ENCODE measurements around the gene PTPRZ1.

PTPRZ1 gene

DNA sequence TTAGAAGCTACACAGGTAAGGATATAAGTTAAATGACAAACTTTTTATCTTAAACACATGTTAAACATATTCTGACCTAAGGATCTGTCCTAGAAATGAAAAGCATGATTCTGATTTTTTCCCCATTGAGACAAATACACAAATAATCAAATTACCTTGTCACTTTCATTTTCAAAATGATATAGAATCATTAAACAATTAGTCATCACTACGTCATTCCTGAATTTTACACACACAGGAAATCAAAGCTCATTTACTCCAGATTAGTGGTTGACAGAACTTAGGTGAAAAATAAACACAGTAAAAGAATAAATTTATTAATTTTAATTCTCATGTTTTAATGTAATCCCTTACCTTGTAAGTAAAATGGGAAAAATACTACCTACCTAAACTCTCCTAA, 182.1 kb downstream of the PTPRZ1 start:
- H3K4me3 ChIP-seq = no peak overlapping the region

DNA sequence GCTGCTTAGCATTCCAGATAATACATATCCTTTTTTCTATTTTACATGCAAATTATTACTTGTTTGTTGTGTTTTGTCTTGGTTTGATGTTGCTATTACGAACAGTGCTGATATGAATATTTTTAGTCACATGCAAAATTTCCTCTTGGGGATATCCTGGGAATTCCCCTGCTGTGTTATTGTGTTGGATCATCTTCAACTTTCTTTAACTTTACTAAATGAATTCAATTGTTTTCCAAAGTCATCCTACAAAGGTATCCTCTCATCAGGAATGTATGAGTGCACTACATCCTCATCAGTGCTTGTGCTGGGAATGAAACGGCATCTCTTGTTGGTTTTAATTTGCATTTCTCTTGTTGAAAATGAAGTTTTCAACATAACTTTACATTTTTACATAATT, 184.0 kb downstream of the PTPRZ1 start:
- Histone ChIP-seq H3K27ac (no peak overlapping the region), H3K9me3 (no peaks in the 10 kb centered on the region), H3K36me3 (no peaks in the 10 kb centered on the region), H3K4me3 (no peak overlapping the region), H3K27me3 (no peaks in the 10 kb centered on the region), H3K4me1 (no peaks in the 10 kb centered on the region)
- intact Hi-C loops (cut with DNase I; ENCODE audit: low total_unique reads) = no loop called here
- TF ChIP-seq, protein P1, sequence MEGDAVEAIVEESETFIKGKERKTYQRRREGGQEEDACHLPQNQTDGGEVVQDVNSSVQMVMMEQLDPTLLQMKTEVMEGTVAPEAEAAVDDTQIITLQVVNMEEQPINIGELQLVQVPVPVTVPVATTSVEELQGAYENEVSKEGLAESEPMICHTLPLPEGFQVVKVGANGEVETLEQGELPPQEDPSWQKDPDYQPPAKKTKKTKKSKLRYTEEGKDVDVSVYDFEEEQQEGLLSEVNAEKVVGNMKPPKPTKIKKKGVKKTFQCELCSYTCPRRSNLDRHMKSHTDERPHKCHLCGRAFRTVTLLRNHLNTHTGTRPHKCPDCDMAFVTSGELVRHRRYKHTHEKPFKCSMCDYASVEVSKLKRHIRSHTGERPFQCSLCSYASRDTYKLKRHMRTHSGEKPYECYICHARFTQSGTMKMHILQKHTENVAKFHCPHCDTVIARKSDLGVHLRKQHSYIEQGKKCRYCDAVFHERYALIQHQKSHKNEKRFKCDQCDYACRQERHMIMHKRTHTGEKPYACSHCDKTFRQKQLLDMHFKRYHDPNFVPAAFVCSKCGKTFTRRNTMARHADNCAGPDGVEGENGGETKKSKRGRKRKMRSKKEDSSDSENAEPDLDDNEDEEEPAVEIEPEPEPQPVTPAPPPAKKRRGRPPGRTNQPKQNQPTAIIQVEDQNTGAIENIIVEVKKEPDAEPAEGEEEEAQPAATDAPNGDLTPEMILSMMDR (IDR thresholded peaks at IDR 0.05) = no peak
- no peak for DNase-seq

More for the DNA sequence above, 182.1 kb downstream of the PTPRZ1 start:
- Histone ChIP-seq H3K27me3 (no peaks in the 10 kb centered on the region), H3K4me1 (no peaks in the 10 kb centered on the region), H3K36me3 (no peaks in the 10 kb centered on the region), H3K9me3 (no peaks in the 10 kb centered on the region), H3K27ac (no peak overlapping the region)
- intact Hi-C loops (cut with DNase I; ENCODE audit: low total_unique reads) = no loop called here
- DNase-seq = no peak
- TF ChIP-seq, protein P1 (IDR thresholded peaks at IDR 0.05) = no peak

DNA sequence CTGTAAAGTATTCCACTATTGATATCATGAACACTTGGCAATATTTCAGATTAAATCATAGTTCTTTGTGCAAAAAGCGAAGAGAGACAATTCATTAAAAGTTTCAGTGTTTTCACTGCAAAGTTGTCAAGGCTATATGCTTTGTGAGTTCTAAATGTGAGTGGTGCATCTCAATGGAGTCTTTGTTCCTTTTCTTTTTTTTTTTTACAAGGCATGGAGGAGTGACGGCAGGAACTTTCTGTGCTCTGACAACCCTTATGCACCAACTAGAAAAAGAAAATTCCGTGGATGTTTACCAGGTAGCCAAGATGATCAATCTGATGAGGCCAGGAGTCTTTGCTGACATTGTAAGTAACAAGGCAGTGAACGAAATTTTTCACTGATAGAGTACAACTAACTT, 186.6 kb downstream of the PTPRZ1 start:
- no peak for DNase-seq
- Histone ChIP-seq H3K27ac (no peak overlapping the region), H3K4me1 (no peaks in the 10 kb centered on the region), H3K27me3 (no peaks in the 10 kb centered on the region), H3K9me3 (no peaks in the 10 kb centered on the region), H3K36me3 (no peaks in the 10 kb centered on the region), H3K4me3 (no peak overlapping the region)
- TF ChIP-seq, protein P1 (IDR thresholded peaks at IDR 0.05) = no peak
- intact Hi-C loops (cut with DNase I; ENCODE audit: low total_unique reads) = no loop called here

DNA sequence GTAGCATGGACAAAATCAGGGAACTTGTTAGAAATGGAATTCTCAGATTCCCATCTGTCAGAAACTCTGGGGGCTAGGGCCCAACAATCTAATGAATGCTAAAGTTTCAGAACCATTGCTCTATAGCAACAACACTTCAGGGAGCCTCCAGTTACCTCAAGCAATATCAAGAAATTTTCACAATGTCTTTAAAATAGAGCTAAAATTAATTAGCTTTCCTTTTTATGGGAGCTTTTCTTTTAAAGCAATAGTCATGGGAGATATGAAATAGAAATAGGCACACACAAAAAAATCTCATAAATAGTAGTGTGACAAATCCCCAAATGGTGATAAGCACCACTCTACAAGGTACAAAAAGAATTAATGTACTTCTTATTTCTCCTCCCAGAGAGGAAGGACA, 190.2 kb downstream of the PTPRZ1 start:
- H3K27me3 ChIP-seq = no peaks in the 10 kb centered on the region
- TF ChIP-seq, protein P1 (IDR thresholded peaks at IDR 0.05) = no peak
- intact Hi-C loops (cut with DNase I; ENCODE audit: low total_unique reads) = no loop called here
- no peaks in the 10 kb centered on the region for H3K4me1 ChIP-seq
- H3K36me3 ChIP-seq = no peaks in the 10 kb centered on the region
- no peak overlapping the region for H3K27ac ChIP-seq
- no peak for DNase-seq
- H3K4me3 ChIP-seq = no peak overlapping the region
- H3K9me3 ChIP-seq = no peaks in the 10 kb centered on the region

DNA sequence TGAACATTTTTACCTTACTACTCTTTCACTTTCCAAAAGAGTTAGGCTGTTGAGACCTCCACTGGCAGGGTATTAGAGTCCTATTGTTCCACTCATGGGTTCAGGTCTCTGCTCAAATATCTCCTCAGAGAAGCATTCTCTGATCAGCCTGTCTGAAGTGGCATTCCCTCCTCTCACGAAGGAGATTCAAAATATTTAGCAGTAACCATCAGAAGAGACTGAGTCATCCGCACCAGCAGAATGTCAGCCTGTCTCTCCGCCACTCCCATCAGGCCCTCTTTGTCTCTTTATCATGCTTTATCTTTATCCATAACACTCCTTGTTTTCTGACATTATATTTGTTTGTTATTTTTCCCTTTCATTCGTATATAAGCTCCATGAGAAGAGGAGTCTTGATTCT, 192.0 kb downstream of the PTPRZ1 start:
- Histone ChIP-seq H3K27me3 (no peaks in the 10 kb centered on the region), H3K9me3 (no peaks in the 10 kb centered on the region), H3K36me3 (no peaks in the 10 kb centered on the region), H3K27ac (no peak overlapping the region), H3K4me3 (no peak overlapping the region), H3K4me1 (no peaks in the 10 kb centered on the region)
- intact Hi-C loops (cut with DNase I; ENCODE audit: low total_unique reads) = no loop called here
- TF ChIP-seq, protein P1 (IDR thresholded peaks at IDR 0.05) = no peak
- no peak for DNase-seq

DNA sequence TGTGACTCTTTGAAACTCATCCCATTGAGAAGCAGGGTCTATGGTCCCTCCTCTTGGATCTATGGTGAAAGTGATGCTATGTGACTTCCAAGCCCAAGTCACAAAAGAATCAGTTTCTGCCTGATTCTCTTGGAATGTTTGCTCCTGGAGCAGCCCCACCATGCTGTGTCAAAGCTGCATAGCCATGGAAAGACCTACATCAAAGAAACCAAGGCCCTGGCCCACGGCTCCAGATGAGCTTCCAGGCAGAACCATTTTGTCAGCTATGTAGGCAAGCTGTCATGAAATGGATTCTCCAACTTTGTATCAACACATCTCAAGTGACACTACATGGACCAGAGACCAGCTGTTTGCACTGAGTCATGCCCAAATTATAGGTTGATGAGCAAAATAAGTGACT, 194.1 kb downstream of the PTPRZ1 start:
- Histone ChIP-seq H3K4me1 (no peaks in the 10 kb centered on the region), H3K27me3 (no peaks in the 10 kb centered on the region), H3K27ac (no peak overlapping the region), H3K4me3 (no peak overlapping the region), H3K9me3 (no peaks in the 10 kb centered on the region), H3K36me3 (no peaks in the 10 kb centered on the region)
- DNase-seq = no peak
- intact Hi-C loops (cut with DNase I; ENCODE audit: low total_unique reads) = no loop called here
- TF ChIP-seq, protein P1 (IDR thresholded peaks at IDR 0.05) = no peak

All from tibial artery (tissue), 4 donors.